ENCODE data around the gene PRKAB1. TPM values are rescaled to one million over a fixed set of nuclear protein-coding genes. Genes with fewer than 3 reads are reported as not detected.
"Not testable (repeated sequence)": the region's sequence is repeated elsewhere in the genome, so short reads cannot be mapped to it uniquely, and the experiment has no call there.

Gene PRKAB1
- total RNA-seq, 1 donor from 2014 or later: 68.3 TPM

DNA sequence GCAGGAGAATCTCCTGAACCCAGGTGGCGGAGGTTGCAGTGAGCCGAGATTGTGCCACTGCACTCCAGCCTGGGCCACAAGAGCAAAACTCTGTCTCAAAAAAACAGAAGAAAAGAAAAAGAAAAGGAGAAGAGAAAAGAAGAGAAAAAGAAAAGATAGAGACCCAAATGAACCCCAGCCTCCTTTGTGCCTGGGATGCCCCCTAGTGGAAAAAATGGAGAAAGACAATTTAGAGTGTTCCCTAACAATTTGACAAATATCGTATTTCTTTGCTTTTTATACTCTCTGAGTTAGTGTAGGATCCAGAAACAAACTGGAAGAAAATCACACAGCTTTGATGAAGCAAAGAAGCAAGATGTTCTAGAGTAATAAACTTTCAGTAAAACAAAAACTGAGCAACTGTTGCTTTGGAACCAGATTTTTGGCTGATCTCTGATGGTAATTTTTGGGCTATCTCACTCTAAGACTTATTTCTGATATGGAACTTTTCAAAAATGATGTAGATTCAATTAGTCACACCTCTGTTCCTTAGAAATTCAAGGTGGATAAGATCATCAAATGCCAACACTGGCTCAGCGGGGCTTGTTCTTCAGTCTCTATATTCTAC lies 18.6 kb upstream of the PRKAB1 start:
- no peak for TF ChIP-seq POLR2A (IDR thresholded peaks at IDR 0.05)
- TF ChIP-seq, protein P1, sequence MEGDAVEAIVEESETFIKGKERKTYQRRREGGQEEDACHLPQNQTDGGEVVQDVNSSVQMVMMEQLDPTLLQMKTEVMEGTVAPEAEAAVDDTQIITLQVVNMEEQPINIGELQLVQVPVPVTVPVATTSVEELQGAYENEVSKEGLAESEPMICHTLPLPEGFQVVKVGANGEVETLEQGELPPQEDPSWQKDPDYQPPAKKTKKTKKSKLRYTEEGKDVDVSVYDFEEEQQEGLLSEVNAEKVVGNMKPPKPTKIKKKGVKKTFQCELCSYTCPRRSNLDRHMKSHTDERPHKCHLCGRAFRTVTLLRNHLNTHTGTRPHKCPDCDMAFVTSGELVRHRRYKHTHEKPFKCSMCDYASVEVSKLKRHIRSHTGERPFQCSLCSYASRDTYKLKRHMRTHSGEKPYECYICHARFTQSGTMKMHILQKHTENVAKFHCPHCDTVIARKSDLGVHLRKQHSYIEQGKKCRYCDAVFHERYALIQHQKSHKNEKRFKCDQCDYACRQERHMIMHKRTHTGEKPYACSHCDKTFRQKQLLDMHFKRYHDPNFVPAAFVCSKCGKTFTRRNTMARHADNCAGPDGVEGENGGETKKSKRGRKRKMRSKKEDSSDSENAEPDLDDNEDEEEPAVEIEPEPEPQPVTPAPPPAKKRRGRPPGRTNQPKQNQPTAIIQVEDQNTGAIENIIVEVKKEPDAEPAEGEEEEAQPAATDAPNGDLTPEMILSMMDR (IDR thresholded peaks at IDR 0.05): peak in 2 of 3 experiments; percentile 2 to 21
- TF ChIP-seq POLR2AphosphoS5 (IDR thresholded peaks at IDR 0.05; ENCODE audit: insufficient read depth in 1 of 2, low read depth in 1 of 2): no peak
- intact Hi-C loops (cut with DNase I): no loop called here
- no peak for DNase-seq (ENCODE audit: extremely low spot score in 2 of 2)

DNA sequence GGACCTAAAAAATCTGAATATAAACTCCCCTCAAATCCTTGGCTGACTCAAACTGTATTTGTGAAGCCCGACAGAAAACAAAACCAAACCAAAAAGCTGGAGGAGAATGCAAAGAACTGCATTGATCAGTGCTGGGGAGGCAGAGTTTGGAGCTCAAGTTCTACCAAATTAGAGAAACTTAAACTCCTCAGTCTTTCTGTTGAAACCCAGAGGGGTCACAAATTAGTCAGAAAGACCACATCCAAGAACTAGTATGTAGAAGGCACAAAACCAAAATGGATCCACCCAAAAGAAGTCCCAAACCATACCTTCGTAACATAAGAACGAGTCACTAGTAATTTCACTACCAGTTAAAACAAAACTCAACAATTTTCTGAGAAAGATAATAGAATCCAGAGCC lies 15.3 kb upstream of the PRKAB1 start:
- TF ChIP-seq, protein P1 (IDR thresholded peaks at IDR 0.05): no peak
- TF ChIP-seq POLR2A (IDR thresholded peaks at IDR 0.05): no peak
- no peak for TF ChIP-seq POLR2AphosphoS5 (IDR thresholded peaks at IDR 0.05; ENCODE audit: insufficient read depth in 1 of 2, low read depth in 1 of 2)
- Histone ChIP-seq H3K4me1 (no peaks in the 10 kb centered on the region), H3K4me3 (no peak overlapping the region), H3K9me3 (peaks cover 5% of the 10 kb centered on the region), H3K36me3 (no peaks in the 10 kb centered on the region), H3K27me3 (no peaks in the 10 kb centered on the region), H3K27ac (no peak overlapping the region)
- intact Hi-C loops (cut with DNase I): no loop called here
- no peak for DNase-seq (ENCODE audit: extremely low spot score in 2 of 2)

More for the DNA sequence above, 18.6 kb upstream of the PRKAB1 start:
- no peak overlapping the region for H3K4me3 ChIP-seq
- H3K27me3 ChIP-seq: no peaks in the 10 kb centered on the region
- H3K4me1 ChIP-seq: no peaks in the 10 kb centered on the region
- no peak overlapping the region for H3K27ac ChIP-seq
- H3K36me3 ChIP-seq: no peaks in the 10 kb centered on the region
- H3K9me3 ChIP-seq: peaks cover 5% of the 10 kb centered on the region

DNA sequence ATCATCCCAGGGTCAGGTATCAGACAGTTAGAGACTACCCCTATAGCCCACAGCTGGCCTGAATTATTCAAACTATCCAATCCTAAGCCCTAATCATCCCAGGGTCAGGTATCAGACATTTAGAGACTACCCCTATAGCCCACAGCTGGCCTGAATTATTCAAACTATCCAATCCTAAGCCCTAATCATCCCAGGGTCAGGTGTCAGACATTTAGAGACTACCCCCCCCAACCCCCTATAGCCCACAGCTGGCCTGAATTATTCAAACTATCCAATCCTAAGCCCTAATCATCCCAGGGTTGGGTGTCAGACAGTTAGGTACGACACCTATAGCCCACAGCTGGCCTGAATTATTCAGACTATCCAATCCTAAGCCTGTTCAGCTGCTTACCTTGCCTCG lies 10.9 kb upstream of the PRKAB1 start:
- intact Hi-C loops (cut with DNase I); H3K27ac ChIP-seq; DNase-seq (ENCODE audit: extremely low spot score in 2 of 2): not testable (repeated sequence)

DNA sequence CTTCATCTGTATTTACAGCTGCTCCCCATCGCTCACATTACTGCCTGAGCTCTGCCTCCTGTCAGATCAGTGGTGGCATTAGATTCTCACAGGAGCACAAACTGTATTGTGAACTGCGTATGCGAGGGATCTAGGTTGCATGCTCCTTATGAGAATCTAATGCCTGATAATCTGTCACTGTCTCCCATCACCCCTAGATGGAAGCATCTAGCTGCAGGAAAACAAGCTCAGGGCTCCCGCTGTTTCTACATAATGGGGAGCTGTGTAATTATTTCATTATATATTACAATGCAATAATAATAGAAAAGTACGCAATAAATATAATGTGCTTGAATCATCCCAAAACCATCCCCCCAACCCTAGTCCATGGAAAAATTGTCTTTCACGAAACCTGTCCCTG lies 9.8 kb upstream of the PRKAB1 start:
- H3K36me3 ChIP-seq; H3K9me3 ChIP-seq; H3K4me1 ChIP-seq; H3K27me3 ChIP-seq; H3K4me3 ChIP-seq; H3K27ac ChIP-seq; DNase-seq (ENCODE audit: extremely low spot score in 2 of 2); intact Hi-C loops (cut with DNase I): not testable (repeated sequence)

More for the DNA sequence above, 10.9 kb upstream of the PRKAB1 start:
- not testable (repeated sequence) for H3K36me3 ChIP-seq, H3K27me3 ChIP-seq, H3K4me1 ChIP-seq, H3K9me3 ChIP-seq, H3K4me3 ChIP-seq

DNA sequence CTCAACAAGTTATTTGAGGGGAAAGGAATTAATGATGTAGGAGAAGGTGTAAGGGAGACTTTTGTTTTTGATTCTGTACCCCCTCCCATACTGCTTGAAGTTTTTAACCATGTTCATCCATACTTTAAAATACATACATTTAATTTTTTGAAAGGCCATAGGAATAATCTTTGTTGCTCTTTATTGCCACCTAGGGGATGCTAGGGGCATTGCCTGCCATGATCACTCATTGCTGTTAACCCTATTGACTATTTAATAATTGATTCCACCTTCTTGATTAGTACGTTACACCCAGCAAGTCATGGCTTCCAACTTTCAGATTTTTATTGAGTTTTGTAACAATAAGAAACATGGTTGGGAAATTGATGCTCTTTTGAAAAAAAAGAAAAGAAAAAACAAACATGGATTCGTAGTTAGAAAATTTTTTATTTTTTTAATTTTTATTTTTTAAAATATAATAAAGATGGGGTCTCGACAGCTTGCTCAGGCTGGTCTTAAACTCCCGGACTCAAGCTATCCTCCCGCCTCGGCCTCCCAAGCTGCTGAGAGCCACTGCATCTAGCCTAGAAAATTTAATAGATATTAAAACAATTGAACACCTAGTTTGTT lies 8.5 kb upstream of the PRKAB1 start:
- no peaks in the 10 kb centered on the region for H3K9me3 ChIP-seq
- intact Hi-C loops (cut with DNase I): no loop called here

DNA sequence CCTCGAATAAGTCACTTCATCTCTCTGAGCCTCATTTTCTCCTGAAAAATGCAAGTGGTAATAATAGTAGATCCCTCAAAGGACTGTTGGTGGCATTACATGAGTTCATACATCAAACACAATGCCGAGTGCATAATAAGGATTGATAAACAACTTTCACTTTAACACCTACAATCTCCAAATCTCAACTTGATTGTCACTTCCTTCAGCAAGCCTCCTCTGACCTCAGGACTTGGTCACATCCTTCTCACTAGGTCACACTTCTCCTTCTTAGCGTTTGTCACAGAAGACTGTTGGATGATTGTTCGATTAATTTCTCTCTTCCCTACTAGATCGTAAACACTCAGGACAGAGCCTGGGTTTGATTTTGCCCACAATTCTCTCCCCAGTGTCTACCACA lies 7.9 kb upstream of the PRKAB1 start:
- no peak overlapping the region for H3K4me3 ChIP-seq

More for the DNA sequence above, 8.5 kb upstream of the PRKAB1 start:
- no peaks in the 10 kb centered on the region for H3K36me3 ChIP-seq
- DNase-seq (ENCODE audit: extremely low spot score in 2 of 2): no peak
- no peaks in the 10 kb centered on the region for H3K27me3 ChIP-seq
- no peaks in the 10 kb centered on the region for H3K4me1 ChIP-seq
- TF ChIP-seq POLR2A (IDR thresholded peaks at IDR 0.05): no peak
- TF ChIP-seq, protein P1 (IDR thresholded peaks at IDR 0.05): peak; percentile 57 to 68 (median 68)
- no peak overlapping the region for H3K27ac ChIP-seq
- no peak overlapping the region for H3K4me3 ChIP-seq

More for the DNA sequence above, 7.9 kb upstream of the PRKAB1 start:
- Histone ChIP-seq H3K36me3 (no peaks in the 10 kb centered on the region), H3K9me3 (no peaks in the 10 kb centered on the region), H3K4me1 (no peaks in the 10 kb centered on the region), H3K27me3 (no peaks in the 10 kb centered on the region), H3K27ac (no peak overlapping the region)
- intact Hi-C loops (cut with DNase I): no loop called here
- no peak for TF ChIP-seq POLR2A (IDR thresholded peaks at IDR 0.05)
- no peak for TF ChIP-seq POLR2AphosphoS5 (IDR thresholded peaks at IDR 0.05; ENCODE audit: insufficient read depth in 1 of 2, low read depth in 1 of 2)
- TF ChIP-seq, protein P1 (IDR thresholded peaks at IDR 0.05): no peak
- no peak for DNase-seq (ENCODE audit: extremely low spot score in 2 of 2)

Measured in vagina (tissue), 2 donors.